Gastrocnemius medialis (tissue), 4 donors: ENCODE measurements around the gene CRHR2.

Experiments used
- CTCF ChIP-seq, 5 experiments: fragments of 450-650 bp in 3 of 5; fragments of 200-600 bp in 2 of 5; sonication (generic) in 2 of 5; IDR thresholded peaks in 4 of 5; conservative IDR thresholded peaks in 1 of 5; 1 replicate in 4 of 5; 2 replicates in 1 of 5; pipeline ENCODE4 v1.5.1; 2016 to 2019; ENCODE audit warnings: antibody characterized with exemption in 5 of 5, mild to moderate bottlenecking in 3 of 5, moderate library complexity in 3 of 5
- POLR2A ChIP-seq, 2 donors: fragments of 450-650 bp; IDR thresholded peaks; one replicate each; pipeline ENCODE4 v1.6.1; 2017; ENCODE audit warnings: antibody characterized with exemption in 2 of 2, mild to moderate bottlenecking in 2 of 2, moderate library complexity in 2 of 2

GRCh38 chr7:30684351-30684750 lies 2.1 kb upstream of the CRHR2 start:
- TF ChIP-seq CTCF (IDR thresholded peaks at IDR 0.05 in 4 of 5, conservative IDR thresholded peaks at IDR 0.05 in 1 of 5), result no peak
- no peak for TF ChIP-seq POLR2A (IDR thresholded peaks at IDR 0.05)
